Hepatocyte (in vitro differentiated cells): ENCODE measurements around the gene RREB1.

Experiments
- EZH2 ChIP-seq: fragments of 200-600 bp; sonication (generic); IDR thresholded peaks from 2 replicates; pipeline ENCODE4 v1.6.1; 2016; ENCODE audit warnings: antibody characterized with exemption, mild to moderate bottlenecking, borderline replicate concordance
- TF ChIP-seq, protein P1 (sequence below): fragments of 200-600 bp; sonication (generic); IDR thresholded peaks from 2 replicates; pipeline ENCODE4 v1.5.1; 2016; ENCODE audit warnings: antibody characterized with exemption, mild to moderate bottlenecking; ENCODE audit not compliant: poor library complexity

DNA sequence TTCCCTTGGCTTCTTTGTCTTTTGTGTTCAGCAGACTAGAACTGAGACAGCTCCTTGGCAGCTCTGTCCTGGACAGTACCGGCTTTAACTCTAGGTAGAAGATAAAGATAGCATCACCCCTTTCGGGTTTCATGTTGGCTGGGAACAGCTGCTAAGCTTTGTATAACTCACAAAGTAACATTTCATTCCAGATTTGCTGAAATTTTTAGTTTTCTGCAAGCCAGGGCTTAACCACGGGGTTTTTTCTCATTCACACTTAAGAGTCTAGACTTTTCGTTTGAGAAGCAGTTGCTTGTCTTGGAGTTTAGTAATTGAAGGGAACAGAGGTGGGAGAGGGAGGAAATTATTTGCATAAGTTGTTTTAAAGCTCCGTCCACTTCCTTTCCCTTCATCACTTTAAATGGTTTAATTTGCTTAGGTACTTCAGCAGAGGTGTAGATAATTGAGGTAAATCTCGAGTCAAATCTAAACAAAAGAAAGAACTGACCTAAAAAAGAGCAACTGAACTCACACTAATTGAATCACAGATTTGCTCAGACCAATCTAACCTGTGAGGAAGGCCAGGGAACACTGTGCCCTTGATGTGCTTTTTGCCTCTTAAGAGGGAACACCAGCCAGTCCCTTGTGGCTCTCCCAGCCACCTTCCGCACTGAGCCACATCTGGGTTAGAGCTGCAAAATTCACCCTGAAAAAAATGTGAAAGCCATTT, 48.3 kb downstream of the RREB1 start:
- TF ChIP-seq, protein P1, sequence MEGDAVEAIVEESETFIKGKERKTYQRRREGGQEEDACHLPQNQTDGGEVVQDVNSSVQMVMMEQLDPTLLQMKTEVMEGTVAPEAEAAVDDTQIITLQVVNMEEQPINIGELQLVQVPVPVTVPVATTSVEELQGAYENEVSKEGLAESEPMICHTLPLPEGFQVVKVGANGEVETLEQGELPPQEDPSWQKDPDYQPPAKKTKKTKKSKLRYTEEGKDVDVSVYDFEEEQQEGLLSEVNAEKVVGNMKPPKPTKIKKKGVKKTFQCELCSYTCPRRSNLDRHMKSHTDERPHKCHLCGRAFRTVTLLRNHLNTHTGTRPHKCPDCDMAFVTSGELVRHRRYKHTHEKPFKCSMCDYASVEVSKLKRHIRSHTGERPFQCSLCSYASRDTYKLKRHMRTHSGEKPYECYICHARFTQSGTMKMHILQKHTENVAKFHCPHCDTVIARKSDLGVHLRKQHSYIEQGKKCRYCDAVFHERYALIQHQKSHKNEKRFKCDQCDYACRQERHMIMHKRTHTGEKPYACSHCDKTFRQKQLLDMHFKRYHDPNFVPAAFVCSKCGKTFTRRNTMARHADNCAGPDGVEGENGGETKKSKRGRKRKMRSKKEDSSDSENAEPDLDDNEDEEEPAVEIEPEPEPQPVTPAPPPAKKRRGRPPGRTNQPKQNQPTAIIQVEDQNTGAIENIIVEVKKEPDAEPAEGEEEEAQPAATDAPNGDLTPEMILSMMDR, result no peak
- no peak for TF ChIP-seq EZH2
